SK-N-SH treated with all-trans-retinoic acid at 6 μM for 48 hours (cell line): ENCODE data around the gene TMEM213.

ENCODE experiments used
- ARNTL ChIP-seq: fragments of 450-650 bp; formaldehyde crosslinking; IDR thresholded peaks from 2 replicates; pipeline ENCODE4 v1.5.0; 2020; ENCODE audit warnings: low read depth, mild to moderate bottlenecking, moderate library complexity, borderline replicate concordance
- BACH2 ChIP-seq: fragments of 250-450 bp; sonication (Bioruptor Pico); IDR thresholded peaks from 2 replicates; pipeline ENCODE4 v1.9.0; 2021; ENCODE audit warnings: mild to moderate bottlenecking, borderline replicate concordance
- CREB5 ChIP-seq: fragments of 250-450 bp; sonication (Bioruptor Pico); IDR thresholded peaks from 2 replicates; pipeline ENCODE4 v1.5.1; 2020; ENCODE audit warnings: low read depth, mild to moderate bottlenecking, moderate library complexity
- ESRRG ChIP-seq: fragments of 250-450 bp; sonication (Bioruptor Pico); IDR thresholded peaks from 2 replicates; pipeline ENCODE4 v1.6.1; 2021; ENCODE audit warnings: mild to moderate bottlenecking
- PATZ1 ChIP-seq: fragments of 250-450 bp; sonication (Bioruptor Pico); IDR thresholded peaks from 2 replicates; pipeline ENCODE4 v1.8.0; 2020; ENCODE audit warnings: mild to moderate bottlenecking, moderate library complexity, borderline replicate concordance
- RARB ChIP-seq: fragments of 250-450 bp; sonication (Bioruptor Pico); IDR thresholded peaks from 2 replicates; pipeline ENCODE4 v1.8.0; 2021; ENCODE audit warnings: mild to moderate bottlenecking, moderate library complexity
- SNAI2 ChIP-seq: fragments of 250-450 bp; sonication (Bioruptor Pico); IDR thresholded peaks from 2 replicates; pipeline ENCODE4 v1.5.0; 2020; ENCODE audit warnings: mild to moderate bottlenecking, moderate library complexity
- TCF4 ChIP-seq: fragments of 250-450 bp; sonication (Bioruptor Pico); IDR thresholded peaks from 2 replicates; pipeline ENCODE4 v1.8.0; 2021; ENCODE audit warnings: mild to moderate bottlenecking, moderate library complexity, borderline replicate concordance
- TOX ChIP-seq: fragments of 250-450 bp; sonication (Bioruptor Pico); IDR thresholded peaks from 2 replicates; pipeline ENCODE4 v1.8.0; 2021; ENCODE audit warnings: mild to moderate bottlenecking, moderate library complexity, borderline replicate concordance
- TSHZ2 ChIP-seq: fragments of 250-450 bp; sonication (Bioruptor Pico); IDR thresholded peaks from 2 replicates; pipeline ENCODE4 v1.5.0; 2020; ENCODE audit warnings: mild to moderate bottlenecking, moderate library complexity
- ZFP3 ChIP-seq: fragments of 250-450 bp; sonication (Bioruptor Pico); IDR thresholded peaks from 2 replicates; pipeline ENCODE4 v1.5.0; 2020; ENCODE audit warnings: mild to moderate bottlenecking, moderate library complexity
- ZNF565 ChIP-seq: fragments of 450-650 bp; formaldehyde crosslinking; conservative IDR thresholded peaks from 2 replicates; pipeline ENCODE4 v1.5.0; 2020; ENCODE audit warnings: low read depth, mild to moderate bottlenecking, moderate library complexity
- ZNF70 ChIP-seq: fragments of 450-650 bp; formaldehyde crosslinking; IDR thresholded peaks from 2 replicates; pipeline ENCODE4 v1.5.0; 2020; ENCODE audit warnings: mild to moderate bottlenecking, moderate library complexity

GRCh38 chr7:138750901-138751464 lies 46.8 kb upstream of the TMEM213 start:
- TF ChIP-seq PATZ1 (CRISPR knock-in tag) (no peak), ZNF565 (CRISPR knock-in tag) (no peak), CREB5 (CRISPR knock-in tag) (no peak), ARNTL (CRISPR knock-in tag) (no peak), BACH2 (CRISPR knock-in tag) (no peak), ZFP3 (no peak), ZNF70 (CRISPR knock-in tag) (no peak), TSHZ2 (CRISPR knock-in tag) (no peak), TOX (CRISPR knock-in tag) (no peak), RARB (CRISPR knock-in tag) (no peak), SNAI2 (CRISPR knock-in tag) (no peak), TCF4 (CRISPR knock-in tag) (no peak), ESRRG (CRISPR knock-in tag) (no peak)
